Measurements from ENCODE around the gene LIG1. TPM values are rescaled to one million over a fixed set of nuclear protein-coding genes. Genes with fewer than 3 reads are reported as not detected.

LIG1 gene
- total and polyA plus RNA-seq, 9 of the 15 experiments (the other 6 are each of a cell fraction or from before 2014, with no cell fraction given) = 9.6 to 114 (median 71.1) TPM

DNA sequence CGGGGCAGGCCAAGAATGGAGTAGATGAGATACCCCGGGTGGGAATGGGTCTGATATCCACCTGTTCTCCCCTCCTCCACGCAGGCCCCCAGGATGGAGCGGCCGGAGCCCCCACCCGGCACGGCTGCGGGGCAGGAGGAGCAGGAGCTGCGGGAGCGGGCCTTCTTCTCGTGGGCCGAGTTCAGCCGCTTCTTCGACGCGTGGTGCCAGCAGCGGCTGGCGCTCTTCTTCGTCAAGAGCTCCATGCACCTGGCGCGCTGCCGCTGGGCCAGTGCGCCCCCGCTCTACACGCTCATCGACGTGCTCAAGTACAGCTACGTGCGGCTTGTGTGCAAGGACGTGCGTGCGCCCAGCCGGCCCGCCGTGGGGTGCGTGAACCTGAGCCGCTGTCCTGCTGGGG lies 1.6 kb upstream of the LIG1 start (continued):
- TF ChIP-seq PPARD (CRISPR knock-in tag; IDR thresholded peaks at IDR 0.05) (no peak), JUNB (CRISPR knock-in tag; conservative IDR thresholded peaks at IDR 0.05) (no peak), NRF1 (conservative IDR thresholded peaks at IDR 0.05 in 1 of 2, IDR thresholded peaks at IDR 0.05 in 1 of 2) (no peak), TAF7 (tag; IDR thresholded peaks at IDR 0.05) (no peak)

DNA sequence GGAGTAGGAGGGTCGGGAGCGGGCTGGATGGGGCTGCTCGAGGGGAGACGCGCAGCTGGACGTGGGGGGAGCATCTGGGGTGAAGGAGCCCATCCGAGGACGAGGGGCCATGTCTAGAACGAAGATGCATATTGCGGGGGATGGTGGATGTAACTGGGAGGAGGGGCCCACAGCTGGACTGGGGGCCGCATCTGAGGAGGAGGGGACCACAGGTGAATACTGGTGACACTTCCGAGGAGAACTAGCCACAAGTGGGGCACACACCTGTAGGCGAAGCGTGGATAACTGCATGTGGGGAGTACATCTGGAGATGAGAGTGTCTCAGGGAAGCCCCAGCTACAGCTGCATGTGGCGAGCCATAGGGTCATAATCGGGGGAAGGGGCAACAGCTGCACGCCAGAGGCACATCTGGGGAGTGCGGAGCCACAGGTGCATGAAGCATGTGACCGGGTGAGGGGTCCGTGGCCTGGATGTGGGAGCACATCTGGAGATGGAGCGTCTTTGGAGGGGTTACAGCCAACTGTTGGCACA lies 738 bp upstream of the LIG1 start:
- TSS peak; percentile 44 for BruUV-seq (replicated peaks)
- H4K20me1 ChIP-seq (replicated peaks; ENCODE audit: control insufficient read depth, insufficient read depth, low read length) = peaks cover 8% of the 10 kb centered on the region; the same call in 1 of the 2 replicates
- H3K9me3 ChIP-seq (replicated peaks; ENCODE audit: control insufficient read depth, insufficient read depth, low read depth, low read length) = no peaks in the 10 kb centered on the region
- peaks cover 39% of the 10 kb centered on the region for H3K79me2 ChIP-seq (ENCODE audit: control insufficient read depth, insufficient read depth, low read length)
- no peaks in the 10 kb centered on the region for H3K27me3 ChIP-seq (ENCODE audit: control insufficient read depth in 2 of 2, insufficient read depth in 2 of 2, low read length in 2 of 2)
- H3K36me3 ChIP-seq (ENCODE audit: control insufficient read depth, insufficient read depth, low read length) = peaks cover 15% of the 10 kb centered on the region
- WGBS (ENCODE audit: insufficient coverage, low coverage, missing lambda C conversion rate) = 23% methylated on average over 13 of the region's 21 CpGs
- H3K4me2 ChIP-seq (ENCODE audit: insufficient read depth, low read length) = peak overlapping the region; percentile 90
- intact Hi-C loops (cut with micrococcal nuclease) = no loop called here
- CTCF ChIA-PET (ENCODE audit: low intra/inter-chr PET ratio) = no interaction called here
- H3K9me1 ChIP-seq (ENCODE audit: control insufficient read depth, insufficient read depth, low read length) = no peaks in the 10 kb centered on the region
- ATAC-seq (no peak; the same call in 2 of the 3 replicates), FAIRE-seq (no peak), DNase-seq (ENCODE audit: extremely low read depth in 1 of 4, low spot score in 3 of 4) (peak in 1 of 4 experiments; percentile 14)
- H3K4me1 ChIP-seq (replicated peaks in 1 of 2; ENCODE audit: control insufficient read depth in 2 of 2, insufficient read depth in 2 of 2, low read length in 2 of 2) = peaks cover 7 to 22% of the 10 kb centered on the region in 2 experiments; a peak in 3 of 5 replicates
- in situ Hi-C loops (cut with MboI) = no loop called here
- H3K4me3 ChIP-seq = peak overlapping the region; percentile 99
- peak overlapping the region; percentile 98 to 100 for H3K9ac ChIP-seq (ENCODE audit: insufficient read depth in 1 of 2, low read depth in 2 of 2, low read length in 2 of 2)
- TF ChIP-seq CBFA2T2 (conservative IDR thresholded peaks at IDR 0.05) = peak; percentile 20; the same call in 1 of the 2 replicates
- TF ChIP-seq TAF7 (tag; IDR thresholded peaks at IDR 0.05) = no peak
- TF ChIP-seq, protein P1, sequence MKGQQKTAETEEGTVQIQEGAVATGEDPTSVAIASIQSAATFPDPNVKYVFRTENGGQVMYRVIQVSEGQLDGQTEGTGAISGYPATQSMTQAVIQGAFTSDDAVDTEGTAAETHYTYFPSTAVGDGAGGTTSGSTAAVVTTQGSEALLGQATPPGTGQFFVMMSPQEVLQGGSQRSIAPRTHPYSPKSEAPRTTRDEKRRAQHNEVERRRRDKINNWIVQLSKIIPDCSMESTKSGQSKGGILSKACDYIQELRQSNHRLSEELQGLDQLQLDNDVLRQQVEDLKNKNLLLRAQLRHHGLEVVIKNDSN (CRISPR knock-in tag; IDR thresholded peaks at IDR 0.05) = 0 out of 2 replicates have a peak, but pooled peaks have one; percentile 9
- TF ChIP-seq ZNF584 (CRISPR knock-in tag; IDR thresholded peaks at IDR 0.05; ENCODE audit: low read depth) = 0 out of 2 replicates have a peak, but pooled peaks have one; percentile 3
- no peak for TF ChIP-seq HDAC2 (IDR thresholded peaks at IDR 0.05)
- no peak for TF ChIP-seq TRIM28 (IDR thresholded peaks at IDR 0.05)
- TF ChIP-seq, protein P2, sequence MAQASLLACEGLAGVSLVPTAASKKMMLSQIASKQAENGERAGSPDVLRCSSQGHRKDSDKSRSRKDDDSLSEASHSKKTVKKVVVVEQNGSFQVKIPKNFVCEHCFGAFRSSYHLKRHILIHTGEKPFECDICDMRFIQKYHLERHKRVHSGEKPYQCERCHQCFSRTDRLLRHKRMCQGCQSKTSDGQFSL (CRISPR knock-in tag; IDR thresholded peaks at IDR 0.05) = peak; percentile 82
- TF ChIP-seq, protein P2 (tag; IDR thresholded peaks at IDR 0.05) = no peak
- TF ChIP-seq CBFA2T3 (IDR thresholded peaks at IDR 0.05) = peak; percentile 34; the same call in 1 of the 2 replicates
- TF ChIP-seq, protein P3, sequence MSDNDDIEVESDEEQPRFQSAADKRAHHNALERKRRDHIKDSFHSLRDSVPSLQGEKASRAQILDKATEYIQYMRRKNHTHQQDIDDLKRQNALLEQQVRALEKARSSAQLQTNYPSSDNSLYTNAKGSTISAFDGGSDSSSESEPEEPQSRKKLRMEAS (CRISPR knock-in tag; IDR thresholded peaks at IDR 0.05) = peak; percentile 50; the same call in 1 of the 2 replicates
- TF ChIP-seq POLR3A (IDR thresholded peaks at IDR 0.05; ENCODE audit: borderline replicate concordance, extremely low read depth, insufficient read depth, insufficient read length) = no peak
- peak overlapping the region; percentile 42; the same call in 2 of the 3 replicates for H3K27ac ChIP-seq (ENCODE audit: extremely low read depth, low read depth, low read length)
- POLR2A ChIA-PET = interaction anchor here (1.1 to 1.2 kb wide), 2 partner anchors 33 to 45 kb away, joined by 3 read pairs; no protein-coding TSS in a partner anchor
- peak overlapping the region; percentile 73 for H2AFZ ChIP-seq (ENCODE audit: low read depth, low read length)

All from K562 (cell line).